ENCODE measurements around the gene ECM1. TPM values are rescaled to one million over a fixed set of nuclear protein-coding genes. Genes with fewer than 3 reads are reported as not detected.

ECM1 gene
- total RNA-seq, 1 experiment from 2014 or later, result 1.7 TPM

DNA sequence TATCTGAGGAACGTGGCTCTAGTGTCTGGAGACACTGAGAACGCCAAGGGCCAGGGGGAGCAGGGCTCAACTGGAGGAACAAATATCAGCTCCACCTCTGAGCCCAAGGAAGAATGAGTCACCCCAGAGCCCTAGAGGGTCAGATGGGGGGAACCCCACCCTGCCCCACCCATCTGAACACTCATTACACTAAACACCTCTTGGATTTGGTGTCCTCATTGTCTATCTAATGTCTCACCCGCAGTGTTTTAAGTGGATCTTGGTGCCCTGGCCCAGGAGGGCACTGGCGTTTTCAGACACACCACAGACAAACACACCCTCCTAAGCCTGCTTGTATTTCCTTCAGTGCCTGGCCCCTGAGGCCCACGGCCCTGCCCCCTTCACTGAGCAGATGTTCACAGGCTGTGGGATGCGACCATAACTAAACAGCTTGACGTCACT, 5.5 kb downstream of the ECM1 start:
- intact Hi-C loops (cut with micrococcal nuclease), result no loop called here
- Mint-ChIP-seq H3K36me3 (ENCODE audit: insufficient read depth, unreplicated experiment) (peaks cover under 1% of the 10 kb centered on the region), H3K27me3 (ENCODE audit: insufficient read depth, unreplicated experiment) (no peaks in the 10 kb centered on the region), H3K27ac (ENCODE audit: low read depth, unreplicated experiment) (no peak overlapping the region), H3K9me3 (ENCODE audit: unreplicated experiment) (no peaks in the 10 kb centered on the region), H3K4me1 (ENCODE audit: insufficient read depth, unreplicated experiment) (peaks cover 10% of the 10 kb centered on the region), H3K4me3 (ENCODE audit: unreplicated experiment) (no peak overlapping the region)
- no TSS peak for BruUV-seq (replicated peaks)
- TF ChIP-seq, protein P1, sequence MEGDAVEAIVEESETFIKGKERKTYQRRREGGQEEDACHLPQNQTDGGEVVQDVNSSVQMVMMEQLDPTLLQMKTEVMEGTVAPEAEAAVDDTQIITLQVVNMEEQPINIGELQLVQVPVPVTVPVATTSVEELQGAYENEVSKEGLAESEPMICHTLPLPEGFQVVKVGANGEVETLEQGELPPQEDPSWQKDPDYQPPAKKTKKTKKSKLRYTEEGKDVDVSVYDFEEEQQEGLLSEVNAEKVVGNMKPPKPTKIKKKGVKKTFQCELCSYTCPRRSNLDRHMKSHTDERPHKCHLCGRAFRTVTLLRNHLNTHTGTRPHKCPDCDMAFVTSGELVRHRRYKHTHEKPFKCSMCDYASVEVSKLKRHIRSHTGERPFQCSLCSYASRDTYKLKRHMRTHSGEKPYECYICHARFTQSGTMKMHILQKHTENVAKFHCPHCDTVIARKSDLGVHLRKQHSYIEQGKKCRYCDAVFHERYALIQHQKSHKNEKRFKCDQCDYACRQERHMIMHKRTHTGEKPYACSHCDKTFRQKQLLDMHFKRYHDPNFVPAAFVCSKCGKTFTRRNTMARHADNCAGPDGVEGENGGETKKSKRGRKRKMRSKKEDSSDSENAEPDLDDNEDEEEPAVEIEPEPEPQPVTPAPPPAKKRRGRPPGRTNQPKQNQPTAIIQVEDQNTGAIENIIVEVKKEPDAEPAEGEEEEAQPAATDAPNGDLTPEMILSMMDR (IDR thresholded peaks at IDR 0.05; ENCODE audit: unreplicated experiment), result no peak
- CTCF ChIA-PET, result interaction anchor here (0.5 to 6.3 kb wide), 5 partner anchors 13 to 211 kb away, joined by 3 to 44 read pairs (median 5); no protein-coding TSS in a partner anchor
- DNase-seq (ENCODE audit: unreplicated experiment), result peak; percentile 32
- POLR2A ChIA-PET, result interaction anchor here (1.1 to 4.9 kb wide), 2 partner anchors 27 to 149 kb away, joined by 3 to 32 read pairs; partner anchors contain the start of genes RPRD2 and TARS2

DNA sequence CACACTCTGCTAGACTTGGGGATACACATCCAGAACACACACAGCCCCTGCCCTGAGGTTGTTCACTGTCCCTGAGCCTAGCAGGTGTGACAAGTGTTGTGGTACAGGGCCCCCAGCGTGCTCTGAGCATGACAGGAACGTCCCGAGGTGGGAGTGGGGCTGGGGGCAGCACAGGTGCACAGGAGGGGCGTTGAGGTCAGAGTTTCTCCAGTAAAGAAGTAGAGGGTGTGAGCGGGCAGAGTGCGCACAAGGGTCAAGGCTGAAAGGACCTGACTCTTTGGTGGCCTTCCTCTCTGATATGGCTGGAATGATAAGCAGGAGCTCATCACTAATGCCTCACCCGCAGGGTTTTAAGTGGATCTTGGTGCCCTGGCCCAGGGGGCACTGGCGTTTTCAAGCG, 6.4 kb downstream of the ECM1 start:
- no peak for DNase-seq (ENCODE audit: unreplicated experiment)
- Mint-ChIP-seq H3K36me3 (ENCODE audit: insufficient read depth, unreplicated experiment) (no peaks in the 10 kb centered on the region), H3K4me1 (ENCODE audit: insufficient read depth, unreplicated experiment) (peaks cover 10% of the 10 kb centered on the region), H3K27me3 (ENCODE audit: insufficient read depth, unreplicated experiment) (no peaks in the 10 kb centered on the region), H3K27ac (ENCODE audit: low read depth, unreplicated experiment) (no peak overlapping the region), H3K9me3 (ENCODE audit: unreplicated experiment) (no peaks in the 10 kb centered on the region), H3K4me3 (ENCODE audit: unreplicated experiment) (peak overlapping the region; percentile 69)
- TF ChIP-seq, protein P1 (IDR thresholded peaks at IDR 0.05; ENCODE audit: unreplicated experiment), result no peak
- CTCF ChIA-PET, result interaction anchor here (0.7 to 6.3 kb wide), 4 partner anchors 18 to 428 kb away, joined by 3 to 44 read pairs (median 5); no protein-coding TSS in a partner anchor
- BruUV-seq (replicated peaks), result no TSS peak
- POLR2A ChIA-PET, result interaction anchor here (0.5 to 4.9 kb wide), 6 partner anchors 12 to 150 kb away, joined by 3 to 32 read pairs (median 10); partner anchors contain the start of genes RPRD2 and TARS2
- intact Hi-C loops (cut with micrococcal nuclease), result no loop called here

DNA sequence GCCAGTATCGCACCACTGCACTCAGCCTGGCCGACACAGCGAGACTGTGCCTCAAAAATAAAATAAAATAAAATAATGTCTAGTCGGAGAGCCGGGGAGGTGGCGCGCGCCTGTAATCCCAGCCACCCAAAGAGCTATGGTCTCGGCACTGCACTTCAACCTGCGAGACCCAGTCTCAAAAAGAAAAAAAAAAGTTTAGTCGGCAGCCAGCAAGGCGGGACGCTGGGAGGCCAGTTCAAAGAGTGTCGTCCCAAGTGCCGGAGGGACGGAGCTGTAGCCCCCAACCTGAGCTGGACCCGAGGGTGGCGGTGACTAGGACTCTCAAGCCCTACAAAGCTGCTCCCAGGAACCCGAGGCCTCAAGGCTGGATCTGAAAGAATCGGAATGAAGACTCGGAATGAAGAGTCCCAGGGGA, 7.0 kb downstream of the ECM1 start:
- ChIA-PET POLR2A (interaction anchor here (0.6 to 4.9 kb wide), 18 partner anchors 8 to 298 kb away, joined by 3 to 32 read pairs (median 6); partner anchors contain the start of genes ADAMTSL4, ECM1, ENSA and GOLPH3L), CTCF (interaction anchor here (0.6 to 6.3 kb wide), 13 partner anchors 17 to 529 kb away, joined by 3 to 44 read pairs (median 4); partner anchors contain the start of gene TARS2)
- no peak for DNase-seq (ENCODE audit: unreplicated experiment)
- Mint-ChIP-seq H3K4me1 (ENCODE audit: insufficient read depth, unreplicated experiment) (peaks cover 10% of the 10 kb centered on the region), H3K36me3 (ENCODE audit: insufficient read depth, unreplicated experiment) (no peaks in the 10 kb centered on the region), H3K9me3 (ENCODE audit: unreplicated experiment) (no peaks in the 10 kb centered on the region), H3K27ac (ENCODE audit: low read depth, unreplicated experiment) (no peak overlapping the region), H3K4me3 (ENCODE audit: unreplicated experiment) (peak overlapping the region; percentile 69), H3K27me3 (ENCODE audit: insufficient read depth, unreplicated experiment) (no peaks in the 10 kb centered on the region)
- intact Hi-C loops (cut with micrococcal nuclease), result loop anchor here (5.0 kb wide), 1 partner anchor 33 kb away; no protein-coding TSS in a partner anchor
- BruUV-seq (replicated peaks), result no TSS peak
- TF ChIP-seq, protein P1 (IDR thresholded peaks at IDR 0.05; ENCODE audit: unreplicated experiment), result no peak

DNA sequence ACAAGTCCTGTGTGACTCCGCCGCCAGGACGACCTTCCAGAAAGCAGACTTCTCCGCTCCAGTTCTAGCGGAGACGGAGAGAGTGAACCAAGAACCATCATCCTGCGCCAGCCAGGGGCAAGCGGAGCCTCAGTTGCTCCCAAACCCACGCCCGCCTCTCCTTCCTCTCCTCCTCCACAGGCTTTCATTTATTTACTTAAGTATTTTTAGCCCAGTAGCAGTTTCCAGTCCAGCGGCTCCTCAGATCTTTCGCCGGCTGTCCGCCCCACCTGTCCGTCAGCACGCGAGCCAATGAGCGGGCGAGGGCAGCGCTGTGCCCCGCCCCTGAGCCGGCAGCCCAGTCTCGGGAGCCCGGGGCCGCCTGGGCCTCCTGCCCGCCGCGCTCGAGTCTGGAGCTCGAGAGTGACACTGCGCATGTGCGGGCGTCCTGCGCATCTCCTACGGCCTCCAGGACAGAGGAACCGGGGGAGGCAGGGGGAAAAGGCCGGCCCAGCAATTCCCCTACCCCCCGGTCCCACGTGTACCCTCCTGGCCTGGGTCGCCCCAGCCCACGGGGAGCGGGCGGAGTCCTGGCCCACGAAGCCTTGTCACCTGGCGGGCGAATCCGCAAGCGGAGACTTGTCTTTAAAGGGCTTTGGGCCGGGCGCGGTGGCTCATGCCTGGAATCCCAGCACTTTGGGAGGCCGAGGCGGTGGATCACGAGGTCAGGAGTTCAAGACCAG, 7.6 kb downstream of the ECM1 start, which contains the start of gene FALEC:
Gene FALEC, plus strand, starts transcription at position 425 of the 722 bp plus-strand sequence.
- BruUV-seq (replicated peaks), result no TSS peak
- Mint-ChIP-seq H3K36me3 (ENCODE audit: insufficient read depth, unreplicated experiment) (no peaks in the 10 kb centered on the region), H3K4me3 (ENCODE audit: unreplicated experiment) (peak within 1 kb of the TSS; percentile 69), H3K27me3 (ENCODE audit: insufficient read depth, unreplicated experiment) (no peaks in the 10 kb centered on the region), H3K4me1 (ENCODE audit: insufficient read depth, unreplicated experiment) (peaks cover 10% of the 10 kb centered on the region), H3K9me3 (ENCODE audit: unreplicated experiment) (no peaks in the 10 kb centered on the region), H3K27ac (ENCODE audit: low read depth, unreplicated experiment) (peak within 1 kb of the TSS; percentile 36)
- peak; percentile 98 for DNase-seq (ENCODE audit: unreplicated experiment)
- ChIA-PET POLR2A (interaction anchor here (0.6 to 4.9 kb wide), 22 partner anchors 9 to 298 kb away, joined by 3 to 32 read pairs (median 6); partner anchors contain the start of genes ADAMTSL4, ECM1, ENSA and GOLPH3L), CTCF (interaction anchor here (0.6 to 6.3 kb wide), 16 partner anchors 17 to 889 kb away, joined by 3 to 44 read pairs (median 4); partner anchors contain the start of gene TARS2)
- intact Hi-C loops (cut with micrococcal nuclease), result loop anchor here (1.0 to 5.0 kb wide), 2 partner anchors 33 to 45 kb away; no protein-coding TSS in a partner anchor
- TF ChIP-seq, protein P1 (IDR thresholded peaks at IDR 0.05; ENCODE audit: unreplicated experiment), result no peak

All from MCF 10A (cell line).